HL-60/S4 treated with retinoic acid at 250 ng/mL for 4 days and 3 days (cell line): ENCODE measurements around the gene HOXB7.

Experiments
- in situ Hi-C: fragments of 300-500 bp; cut with MboI; formaldehyde crosslinking; loops from 2 replicates; pipeline ENCODE4 v1.7.0; 2022; ENCODE audit warnings: low sequenced_read_pairs

HOXB7 gene

GRCh38 chr17:48611681-48612455 lies 1.1 kb upstream of the HOXB7 start:
- in situ Hi-C loops, result no loop called here

- in situ Hi-C loops, result no loop called here
These were observed 396 bp upstream of the HOXB7 start for GRCh38 chr17:48611213-48611612.

- in situ Hi-C loops, result no loop called here
These were observed 997 bp downstream of the HOXB7 start for GRCh38 chr17:48609759-48610281.

GRCh38 chr17:48609033-48609432 lies 1.8 kb downstream of the HOXB7 start:
- in situ Hi-C loops, result no loop called here

- in situ Hi-C loops, result no loop called here
These were observed 2.4 kb downstream of the HOXB7 start for GRCh38 chr17:48608494-48608834.

GRCh38 chr17:48606892-48607614 lies 3.8 kb downstream of the HOXB7 start:
- in situ Hi-C loops, result no loop called here

GRCh38 chr17:48605991-48606891 lies 4.6 kb downstream of the HOXB7 start:
- in situ Hi-C loops, result no loop called here

GRCh38 chr17:48605409-48605919 lies 5.4 kb downstream of the HOXB7 start:
- in situ Hi-C loops, result no loop called here

GRCh38 chr17:48604770-48605329 lies 6.0 kb downstream of the HOXB7 start, which contains the start of gene HOXB6:
Gene HOXB6 (minus strand): TSS chr17:48604986. CDS start chr17:48598150, 6,836 bp downstream.
- in situ Hi-C loops, result no loop called here

GRCh38 chr17:48603959-48604769 lies 6.7 kb downstream of the HOXB7 start:
- in situ Hi-C loops, result no loop called here

GRCh38 chr17:48601539-48602425 lies 9.0 kb downstream of the HOXB7 start:
- in situ Hi-C loops, result no loop called here

GRCh38 chr17:48601207-48601538 lies 9.6 kb downstream of the HOXB7 start:
- in situ Hi-C loops, result no loop called here

- in situ Hi-C loops, result no loop called here
These were observed 10.3 kb downstream of the HOXB7 start for GRCh38 chr17:48600244-48601098.

GRCh38 chr17:48599354-48599753 lies 11.5 kb downstream of the HOXB7 start:
- in situ Hi-C loops, result no loop called here

GRCh38 chr17:48598736-48599135 lies 12.1 kb downstream of the HOXB7 start:
- in situ Hi-C loops, result no loop called here

GRCh38 chr17:48597778-48598631 lies 12.8 kb downstream of the HOXB7 start:
- in situ Hi-C loops, result no loop called here

- in situ Hi-C loops, result no loop called here
These were observed 13.4 kb downstream of the HOXB7 start for GRCh38 chr17:48597528-48597777.
